SK-N-SH (cell line): ENCODE data around the gene MRPL17. TPM values are rescaled to one million over a fixed set of nuclear protein-coding genes. Genes with fewer than 3 reads are reported as not detected.

Experiments used
- CTCF ChIA-PET: fragments of 300-600, 350-600 bp; formaldehyde crosslinking; extraction: SDS; loops from one replicate; lab custom pipeline; 2021; lab: Yijun Ruan, JAX
- POLR2A ChIA-PET: fragments of 350-600 bp; sonication (Branson Sonifier 250); formaldehyde crosslinking; extraction: SDS; loops from one replicate; lab custom pipeline; 2020; ENCODE audit warnings: antibody characterized with exemption, inconsistent platforms; lab: Yijun Ruan, JAX
- DNase-seq: peaks from one replicate; pipeline ENCODE4 v3.0.0; 2012
- H2AFZ ChIP-seq: fragments of 200-600 bp; sonication (generic); 2 replicates; pipeline ENCODE4 v1.8.1; 2016; ENCODE audit warnings: antibody characterized with exemption, mild to moderate bottlenecking, low read depth
- H3F3A ChIP-seq: fragments of 200-600 bp; sonication (generic); replicated peaks from 2 replicates; pipeline ENCODE3; 2016; ENCODE audit warnings: antibody characterized with exemption, mild to moderate bottlenecking; ENCODE audit not compliant: insufficient read depth
- H3K27ac ChIP-seq, 2 experiments: fragments of 200-500 bp in 1 of 2; fragments of 200-600 bp in 1 of 2; sonication (Bioruptor generic) in 1 of 2; sonication (generic), shearing (Covaris generic) in 1 of 2; 2 replicates each; pipeline versions ENCODE4 v1.5.1 to v1.6.1; 2014 to 2016; ENCODE audit warnings: low read depth in 2 of 2, inconsistent platforms in 1 of 2, low read length in 1 of 2, mild to moderate bottlenecking in 1 of 2, mixed read lengths in 1 of 2
- H3K27me3 ChIP-seq: fragments of 200-600 bp; sonication (generic), shearing (Covaris generic); 2 replicates; pipeline ENCODE4 v1.6.1; 2016; ENCODE audit warnings: mixed run types; ENCODE audit not compliant: insufficient read depth
- H3K36me3 ChIP-seq, 2 experiments: fragments of 200-500 bp in 1 of 2; fragments of 200-600 bp in 1 of 2; sonication (Bioruptor generic) in 1 of 2; sonication (generic) in 1 of 2; replicated peaks in 1 of 2; 2 replicates each; pipeline versions ENCODE3 to v1.5.1; 2014 to 2016; ENCODE audit warnings: low read length in 1 of 2, mild to moderate bottlenecking in 1 of 2; ENCODE audit not compliant: insufficient read depth in 2 of 2, control insufficient read depth in 1 of 2
- H3K4me1 ChIP-seq, 2 experiments: fragments of 200-500 bp in 1 of 2; fragments of 200-600 bp in 1 of 2; sonication (Bioruptor generic) in 1 of 2; sonication (generic), shearing (Covaris generic) in 1 of 2; 2 replicates each; pipeline versions ENCODE4 v1.5.1 to v1.6.1; 2014 to 2016; ENCODE audit warnings: low read depth in 1 of 2, low read length in 1 of 2, mixed run types in 1 of 2; ENCODE audit not compliant: insufficient read depth in 2 of 2, control insufficient read depth in 1 of 2
- H3K4me2 ChIP-seq: fragments of 200-600 bp; sonication (generic), shearing (Covaris generic); 2 replicates; pipeline ENCODE4 v1.6.1; 2017; ENCODE audit warnings: mixed run types
- H3K4me3 ChIP-seq, 2 experiments: fragments of 200-500 bp in 1 of 2; fragments of 200-600 bp in 1 of 2; sonication (Bioruptor generic) in 1 of 2; sonication (generic), shearing (Covaris generic) in 1 of 2; 2 replicates each; pipeline versions ENCODE4 v1.5.1 to v1.8.1; 2014 to 2016; ENCODE audit warnings: low read depth in 2 of 2, inconsistent platforms in 1 of 2, low read length in 1 of 2, mild to moderate bottlenecking in 1 of 2, mixed read lengths in 1 of 2, moderate library complexity in 1 of 2
- H3K79me2 ChIP-seq: fragments of 200-600 bp; sonication (generic); 2 replicates; pipeline ENCODE4 v1.8.1; 2017; ENCODE audit warnings: mild to moderate bottlenecking; ENCODE audit not compliant: insufficient read depth
- H3K9ac ChIP-seq: fragments of 200-600 bp; sonication (generic); 2 replicates; pipeline ENCODE4 v1.6.1; 2017; ENCODE audit warnings: mixed run types
- H3K9me2 ChIP-seq: fragments of 200-600 bp; sonication (generic); 2 replicates; pipeline ENCODE4 v1.6.1; 2017; ENCODE audit warnings: mixed run types
- H3K9me3 ChIP-seq: fragments of 200-600 bp; sonication (generic); 2 replicates; pipeline ENCODE4 v1.6.1; 2017; ENCODE audit warnings: mixed run types, mild to moderate bottlenecking, moderate library complexity
- H4K20me1 ChIP-seq: fragments of 200-600 bp; sonication (generic); 2 replicates; pipeline ENCODE4 v1.6.1; 2017; ENCODE audit warnings: mild to moderate bottlenecking, mixed run types; ENCODE audit not compliant: insufficient read depth
- FOSL2 ChIP-seq: IDR thresholded peaks from 2 replicates; pipeline ENCODE4 v1.4.0; 2012; ENCODE audit warnings: low read depth, mild to moderate bottlenecking, moderate library complexity, borderline replicate concordance
- FOXJ3 ChIP-seq: sonication (generic); formaldehyde crosslinking; IDR thresholded peaks from 2 replicates; pipeline ENCODE4 v1.5.1; 2020; ENCODE audit warnings: mild to moderate bottlenecking, missing genetic modification reagents
- GABPA ChIP-seq: IDR thresholded peaks from 2 replicates; pipeline ENCODE4 v1.4.0; 2012; ENCODE audit warnings: low read depth, mild to moderate bottlenecking
- GATA2 ChIP-seq: sonication (generic); formaldehyde crosslinking; IDR thresholded peaks from 2 replicates; pipeline ENCODE4 v1.5.0; 2020; ENCODE audit warnings: mild to moderate bottlenecking, missing genetic modification reagents
- RCOR1 ChIP-seq: fragments of 150-350 bp; IDR thresholded peaks from 2 replicates; pipeline ENCODE4 v1.6.1; 2017; ENCODE audit warnings: antibody characterized with exemption, low read length
- RFX5 ChIP-seq: IDR thresholded peaks from 2 replicates; pipeline ENCODE4 v1.6.1; 2012; ENCODE audit warnings: mild to moderate bottlenecking, improper control_type of control experiment, low read length
- WGBS: methylation state at CpG from one replicate; pipeline ENCODE4 v1.1.6; 2017; ENCODE audit warnings: low lambda C conversion rate; 5-methylcytosine and 5-hydroxymethylcytosine counted together
- polyA plus RNA-seq, 3 experiments: library from polyadenylated mRNA; depleted of rRNA; stranded (reverse); fragments of >200 nt; gene quantifications; 2 replicates each; pipeline ENCODE4 v1.2.3, GENCODE V29; 2012
- TF ChIP-seq, protein P1 (sequence below): IDR thresholded peaks from 2 replicates; pipeline ENCODE4 v1.6.1; 2012; ENCODE audit warnings: mild to moderate bottlenecking, low read depth, low read length, moderate library complexity

MRPL17 gene
- polyA plus RNA-seq, 1 of the 3 experiments (the other 2 are of a cell fraction) = 88.6 TPM

DNA sequence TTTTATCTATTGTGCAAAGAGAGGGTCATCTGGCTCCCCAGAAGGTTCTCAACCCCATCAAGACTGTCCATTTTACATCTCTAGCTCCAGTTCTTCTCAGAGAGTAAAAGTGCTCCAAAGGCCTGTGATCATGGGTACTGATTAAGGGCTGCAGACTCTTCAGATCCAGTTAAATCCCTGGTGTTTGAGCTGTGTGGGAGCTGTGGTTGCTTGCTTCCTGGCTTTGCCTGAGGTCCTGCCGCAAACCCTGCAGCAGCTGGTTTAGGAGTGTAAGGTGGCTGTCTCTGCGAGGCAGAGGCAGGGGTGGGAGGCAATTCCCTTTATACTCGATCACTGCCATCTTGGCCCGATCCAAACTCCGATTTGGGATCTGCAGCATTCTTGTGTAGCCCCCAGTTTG, 1.2 kb downstream of the MRPL17 start:
- peak; percentile 12 for DNase-seq
- POLR2A ChIA-PET = interaction anchor here (0.9 to 3.1 kb wide), 4 partner anchors 35 to 150 kb away, joined by 3 to 22 read pairs (median 10); partner anchors contain the start of genes ILK and RRP8
- H3K4me3 ChIP-seq = peak overlapping the region; percentile 99
- TF ChIP-seq RCOR1 (no peak), RFX5 (no peak), GATA2 (CRISPR knock-in tag) (no peak)
- TF ChIP-seq, all 33 proteins: peak for 0
- no peaks in the 10 kb centered on the region for H3K9me3 ChIP-seq
- H3K79me2 ChIP-seq = peaks cover 35% of the 10 kb centered on the region
- H3K36me3 ChIP-seq = peaks cover 22 to 29% of the 10 kb centered on the region in 2 experiments
- H3K27me3 ChIP-seq = no peaks in the 10 kb centered on the region
- peaks cover 5% of the 10 kb centered on the region; the same call in 1 of the 2 replicates for H4K20me1 ChIP-seq
- H2AFZ ChIP-seq = no peak overlapping the region
- peak overlapping the region; percentile 91 for H3K9ac ChIP-seq
- H3K27ac ChIP-seq = peak overlapping the region; percentile 76 to 95; a peak in 3 of 4 replicates
- CTCF ChIA-PET = interaction anchor here (0.8 to 2.7 kb wide), 9 partner anchors 10 to 239 kb away, joined by 3 to 19 read pairs (median 11); partner anchors contain the start of genes ILK and TAF10
- peak overlapping the region; percentile 94 for H3K4me2 ChIP-seq
- whole genome bisulfite sequencing = 0% methylated on average over 3 of the region's 5 CpGs
- H3F3A ChIP-seq = peaks cover 11% of the 10 kb centered on the region
- H3K9me2 ChIP-seq = no peaks in the 10 kb centered on the region
- peaks cover 5 to 14% of the 10 kb centered on the region in 2 experiments; a peak in 3 of 4 replicates for H3K4me1 ChIP-seq

DNA sequence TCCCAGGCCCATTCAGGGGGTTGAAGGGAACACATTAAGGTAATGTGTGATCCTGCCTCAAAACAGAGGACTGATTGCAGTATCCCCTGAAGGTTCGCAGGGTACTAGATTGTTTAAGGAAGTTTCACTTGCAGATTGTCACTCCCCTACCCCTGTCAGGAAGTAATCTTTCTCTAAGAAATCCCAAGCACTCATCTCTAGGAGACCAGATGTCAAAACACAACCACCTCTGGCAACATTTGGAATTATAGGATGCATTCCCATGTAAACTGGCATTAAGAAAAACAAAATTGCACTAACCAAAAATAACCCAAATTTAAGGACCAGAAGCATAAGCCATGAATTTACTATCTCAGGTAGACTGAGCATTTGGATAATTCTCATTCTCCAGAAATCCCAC, 1.6 kb downstream of the MRPL17 start:
- CTCF ChIA-PET = interaction anchor here (0.8 to 2.7 kb wide), 5 partner anchors 9 to 238 kb away, joined by 3 to 19 read pairs (median 12); partner anchors contain the start of gene TAF10

More for the DNA sequence above, 1.6 kb downstream of the MRPL17 start:
- H4K20me1 ChIP-seq = peaks cover 5% of the 10 kb centered on the region; the same call in 1 of the 2 replicates
- WGBS = 64% methylated on average over 1 of the region's 1 CpG
- no peak for TF ChIP-seq FOSL2
- TF ChIP-seq, protein P1, sequence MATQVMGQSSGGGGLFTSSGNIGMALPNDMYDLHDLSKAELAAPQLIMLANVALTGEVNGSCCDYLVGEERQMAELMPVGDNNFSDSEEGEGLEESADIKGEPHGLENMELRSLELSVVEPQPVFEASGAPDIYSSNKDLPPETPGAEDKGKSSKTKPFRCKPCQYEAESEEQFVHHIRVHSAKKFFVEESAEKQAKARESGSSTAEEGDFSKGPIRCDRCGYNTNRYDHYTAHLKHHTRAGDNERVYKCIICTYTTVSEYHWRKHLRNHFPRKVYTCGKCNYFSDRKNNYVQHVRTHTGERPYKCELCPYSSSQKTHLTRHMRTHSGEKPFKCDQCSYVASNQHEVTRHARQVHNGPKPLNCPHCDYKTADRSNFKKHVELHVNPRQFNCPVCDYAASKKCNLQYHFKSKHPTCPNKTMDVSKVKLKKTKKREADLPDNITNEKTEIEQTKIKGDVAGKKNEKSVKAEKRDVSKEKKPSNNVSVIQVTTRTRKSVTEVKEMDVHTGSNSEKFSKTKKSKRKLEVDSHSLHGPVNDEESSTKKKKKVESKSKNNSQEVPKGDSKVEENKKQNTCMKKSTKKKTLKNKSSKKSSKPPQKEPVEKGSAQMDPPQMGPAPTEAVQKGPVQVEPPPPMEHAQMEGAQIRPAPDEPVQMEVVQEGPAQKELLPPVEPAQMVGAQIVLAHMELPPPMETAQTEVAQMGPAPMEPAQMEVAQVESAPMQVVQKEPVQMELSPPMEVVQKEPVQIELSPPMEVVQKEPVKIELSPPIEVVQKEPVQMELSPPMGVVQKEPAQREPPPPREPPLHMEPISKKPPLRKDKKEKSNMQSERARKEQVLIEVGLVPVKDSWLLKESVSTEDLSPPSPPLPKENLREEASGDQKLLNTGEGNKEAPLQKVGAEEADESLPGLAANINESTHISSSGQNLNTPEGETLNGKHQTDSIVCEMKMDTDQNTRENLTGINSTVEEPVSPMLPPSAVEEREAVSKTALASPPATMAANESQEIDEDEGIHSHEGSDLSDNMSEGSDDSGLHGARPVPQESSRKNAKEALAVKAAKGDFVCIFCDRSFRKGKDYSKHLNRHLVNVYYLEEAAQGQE = no peak
- TF ChIP-seq GABPA = no peak
- TF ChIP-seq FOXJ3 = no peak
- H3K27me3 ChIP-seq = no peaks in the 10 kb centered on the region
- H3K27ac ChIP-seq = no peak overlapping the region; a peak in 1 of 4 replicates
- no peaks in the 10 kb centered on the region for H3K9me2 ChIP-seq
- H3K4me1 ChIP-seq = peaks cover 5 to 14% of the 10 kb centered on the region in 2 experiments; a peak in 3 of 4 replicates
- H3K36me3 ChIP-seq = peaks cover 22 to 29% of the 10 kb centered on the region in 2 experiments
- peaks cover 11% of the 10 kb centered on the region for H3F3A ChIP-seq
- H3K79me2 ChIP-seq = peaks cover 35% of the 10 kb centered on the region
- POLR2A ChIA-PET = interaction anchor here (0.9 to 3.1 kb wide), 3 partner anchors 35 to 150 kb away, joined by 3 to 22 read pairs (median 5); no protein-coding TSS in a partner anchor
- H2AFZ ChIP-seq = no peak overlapping the region
- H3K4me3 ChIP-seq = peak overlapping the region; percentile 31 to 99; a peak in 3 of 4 replicates
- H3K9me3 ChIP-seq = no peaks in the 10 kb centered on the region
- H3K4me2 ChIP-seq = peak overlapping the region; percentile 94; the same call in 1 of the 2 replicates
- no peak overlapping the region for H3K9ac ChIP-seq
- DNase-seq = no peak
